Right renal pelvis (tissue), 4 donors: ENCODE measurements around the gene ADAMTS14. TPM values are rescaled to one million over a fixed set of nuclear protein-coding genes. Genes with fewer than 3 reads are reported as not detected.

ENCODE experiments used
- DNase-seq, 4 donors: peaks; one replicate each; pipeline ENCODE4 v3.0.0-alpha.2; 2013; ENCODE audit warnings: low read depth in 4 of 4, low spot score in 3 of 4, missing footprints in 1 of 4
- polyA plus RNA-seq, 4 donors: library from polyadenylated mRNA; unstranded; fragments of 120-200 nt; gene quantifications; one replicate each; pipeline ENCODE4 v1.2.1, GENCODE V29; 2013; ENCODE audit not compliant: insufficient read length in 4 of 4

ADAMTS14 gene
- polyA plus RNA-seq, 4 donors, result 0.96 to 1.3 (median 1.2) TPM

DNA sequence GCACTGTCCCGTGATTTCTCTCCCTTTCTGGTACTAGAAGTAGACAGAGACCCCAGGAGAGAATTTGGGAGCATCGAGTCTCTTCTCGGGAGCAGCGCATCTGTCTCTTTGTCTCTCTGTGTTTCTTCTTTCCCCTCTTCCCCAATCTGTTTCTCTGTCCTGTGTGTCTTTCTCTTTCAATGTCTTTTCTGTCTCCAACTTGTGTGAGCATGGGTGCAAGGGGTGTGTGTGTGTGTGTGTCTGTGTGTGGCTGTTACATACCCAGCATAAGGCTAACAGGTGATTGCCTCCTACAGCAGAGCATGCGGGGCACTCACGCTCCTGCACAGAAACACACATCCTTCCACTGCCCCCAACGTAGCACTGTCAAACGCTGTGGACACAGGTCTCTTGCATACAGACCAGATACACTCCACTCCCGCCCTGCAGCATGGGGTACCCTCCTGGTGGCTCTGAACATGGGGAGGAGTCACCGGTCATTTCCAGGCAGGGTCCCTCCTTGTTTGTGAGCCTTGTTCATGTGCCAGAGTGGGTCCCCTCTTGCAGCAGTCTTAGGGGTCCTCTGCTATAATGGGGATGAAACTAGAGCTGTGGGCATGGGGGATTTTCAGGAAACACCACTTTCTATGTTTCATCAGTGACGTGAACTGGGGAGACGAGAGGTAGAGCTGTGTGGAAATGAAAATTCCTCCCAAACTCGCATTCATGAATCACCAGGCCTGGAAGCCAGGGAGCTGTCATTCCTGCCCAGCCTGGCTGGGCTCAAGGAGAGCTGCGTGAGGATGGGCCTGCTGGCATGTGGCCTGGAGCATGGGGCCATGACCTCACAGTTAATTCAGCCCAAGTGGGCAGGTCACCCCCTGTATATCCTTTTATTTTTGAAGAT is 980 bp downstream of the ADAMTS14 start:
- DNase-seq, result no peak

DNA sequence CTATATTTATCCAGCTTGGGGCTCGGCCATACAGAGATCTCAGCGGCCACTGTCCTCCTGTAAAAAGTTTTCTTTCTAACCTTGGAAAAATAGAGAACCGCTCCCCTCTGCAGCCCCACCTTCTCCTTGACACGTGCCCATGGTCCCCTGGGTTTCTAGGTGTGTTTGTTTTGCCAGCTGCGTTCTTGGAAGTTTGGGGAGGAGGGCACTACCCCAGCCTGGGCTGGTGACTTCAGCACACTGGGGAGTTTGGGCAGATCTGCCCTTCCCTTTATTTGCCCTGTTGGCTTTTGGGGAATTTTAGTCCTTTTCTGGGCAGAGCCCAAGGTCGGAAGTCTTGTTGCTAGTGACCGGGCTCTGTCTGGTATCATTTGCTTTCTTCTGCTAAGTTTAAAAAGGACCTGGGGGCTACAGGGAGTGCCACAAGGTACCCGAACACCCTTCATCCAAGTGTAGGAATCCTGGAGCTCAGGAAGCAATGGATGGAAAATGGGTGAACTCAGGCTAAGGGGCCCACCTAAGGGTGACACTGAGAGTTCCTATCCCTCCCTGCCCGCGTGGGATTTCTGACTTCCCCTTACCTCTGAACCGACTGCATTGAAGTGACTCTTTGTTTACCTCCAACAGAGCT is 1.7 kb downstream of the ADAMTS14 start:
- DNase-seq, result no peak

DNA sequence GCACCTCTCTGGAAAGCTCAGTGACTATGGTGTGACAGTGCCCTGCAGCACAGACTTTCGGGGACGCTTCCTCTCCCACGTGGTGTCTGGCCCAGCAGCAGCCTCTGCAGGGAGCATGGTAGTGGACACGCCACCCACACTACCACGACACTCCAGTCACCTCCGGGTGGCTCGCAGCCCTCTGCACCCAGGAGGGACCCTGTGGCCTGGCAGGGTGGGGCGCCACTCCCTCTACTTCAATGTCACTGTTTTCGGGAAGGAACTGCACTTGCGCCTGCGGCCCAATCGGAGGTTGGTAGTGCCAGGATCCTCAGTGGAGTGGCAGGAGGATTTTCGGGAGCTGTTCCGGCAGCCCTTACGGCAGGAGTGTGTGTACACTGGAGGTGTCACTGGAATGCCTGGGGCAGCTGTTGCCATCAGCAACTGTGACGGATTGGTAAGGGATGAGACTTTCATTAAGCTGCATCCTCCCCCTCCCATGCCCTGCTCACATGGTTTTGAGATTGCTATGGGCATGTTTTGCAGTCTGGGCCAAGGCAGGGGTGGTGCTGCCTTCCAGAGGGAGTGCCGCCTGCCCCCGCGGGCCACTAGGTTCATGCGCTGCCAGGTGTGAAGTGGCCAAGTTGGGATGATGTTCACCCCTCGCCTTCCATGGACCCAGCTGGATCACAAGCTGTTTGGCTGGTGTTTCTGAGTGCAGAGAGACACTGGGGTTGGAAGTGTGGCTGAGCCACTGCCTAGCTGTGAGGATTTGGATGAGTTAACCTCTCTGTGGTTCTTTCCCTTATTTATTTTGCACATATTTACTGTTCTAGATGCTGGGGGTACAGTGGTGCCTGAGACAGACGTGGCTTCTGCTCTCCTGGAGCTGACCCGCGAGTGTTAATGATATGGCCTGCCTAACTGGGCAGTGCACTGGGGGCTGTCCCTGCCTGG is 2.5 kb downstream of the ADAMTS14 start:
- DNase-seq, result no peak

DNA sequence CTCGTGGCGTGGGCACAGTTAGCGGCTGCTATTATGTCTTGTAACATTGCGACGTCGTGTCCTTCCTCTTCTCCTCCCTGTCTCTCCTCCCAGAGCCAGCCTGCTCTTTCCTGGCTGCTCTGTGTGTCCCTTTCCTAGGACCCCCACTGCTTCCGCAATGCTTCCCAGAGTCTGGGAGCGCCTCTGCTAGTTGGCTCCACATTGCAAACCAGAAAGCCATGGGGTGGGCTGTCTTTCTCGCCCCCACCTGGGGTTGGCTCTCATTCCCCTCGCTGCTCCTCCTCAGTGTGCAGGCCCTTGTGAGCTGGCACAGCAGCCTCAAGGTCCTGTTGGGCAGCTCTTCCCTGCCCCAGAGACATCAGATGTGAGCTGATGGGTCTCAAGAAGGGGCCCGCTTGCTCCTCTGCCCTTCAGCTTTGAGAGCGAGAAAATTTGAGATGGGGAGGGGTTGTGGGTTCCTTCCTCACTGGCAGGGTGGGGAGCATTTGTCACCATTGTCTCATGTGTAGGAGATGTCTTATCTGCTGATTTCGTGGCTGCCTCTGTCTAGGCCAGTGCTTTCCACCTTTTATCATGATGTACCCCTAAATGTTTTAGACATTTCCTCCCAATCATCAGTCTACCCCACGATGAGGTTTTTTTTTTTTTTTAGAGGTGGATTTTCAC is 3.3 kb downstream of the ADAMTS14 start:
- DNase-seq, result no peak

DNA sequence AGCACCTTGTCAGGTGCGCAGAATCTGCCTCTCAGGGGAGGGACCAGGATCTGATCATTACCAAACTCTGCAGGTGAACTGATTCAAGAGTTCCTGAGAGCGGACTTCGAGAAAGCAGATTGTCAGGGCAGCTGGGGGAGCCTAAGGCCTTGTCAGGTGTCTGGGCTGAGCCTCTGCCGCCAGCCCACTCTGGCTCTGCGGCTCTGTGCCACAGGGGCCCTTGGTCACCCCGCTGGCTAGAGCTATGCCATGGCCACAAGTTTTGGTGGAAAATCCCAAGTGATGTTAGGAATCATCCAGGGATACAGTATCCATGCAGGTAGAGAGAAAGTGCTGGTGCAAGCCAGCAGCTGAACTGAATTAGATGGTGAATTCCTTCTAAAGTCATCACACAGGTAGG is 4.2 kb downstream of the ADAMTS14 start:
- DNase-seq, result no peak

DNA sequence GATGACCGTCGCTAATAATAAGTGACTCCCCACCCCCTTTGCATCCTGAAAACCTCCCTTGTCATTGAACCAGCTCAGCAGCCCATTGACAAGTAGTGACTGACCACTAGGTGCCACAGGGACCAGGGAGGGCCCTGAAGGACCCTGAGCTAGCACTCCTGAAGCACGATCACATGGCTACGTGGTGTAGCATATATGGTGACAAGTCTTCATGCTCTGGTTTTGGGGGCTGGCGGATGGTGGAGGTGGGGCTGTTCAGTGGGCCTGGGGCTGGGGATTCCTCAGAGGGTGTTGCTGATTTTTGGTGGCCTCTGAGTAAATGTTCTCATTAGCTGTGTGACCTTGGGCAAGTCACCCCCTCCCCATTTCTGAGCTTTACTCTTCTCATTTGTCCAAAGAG is 4.7 kb downstream of the ADAMTS14 start:
- no peak for DNase-seq

DNA sequence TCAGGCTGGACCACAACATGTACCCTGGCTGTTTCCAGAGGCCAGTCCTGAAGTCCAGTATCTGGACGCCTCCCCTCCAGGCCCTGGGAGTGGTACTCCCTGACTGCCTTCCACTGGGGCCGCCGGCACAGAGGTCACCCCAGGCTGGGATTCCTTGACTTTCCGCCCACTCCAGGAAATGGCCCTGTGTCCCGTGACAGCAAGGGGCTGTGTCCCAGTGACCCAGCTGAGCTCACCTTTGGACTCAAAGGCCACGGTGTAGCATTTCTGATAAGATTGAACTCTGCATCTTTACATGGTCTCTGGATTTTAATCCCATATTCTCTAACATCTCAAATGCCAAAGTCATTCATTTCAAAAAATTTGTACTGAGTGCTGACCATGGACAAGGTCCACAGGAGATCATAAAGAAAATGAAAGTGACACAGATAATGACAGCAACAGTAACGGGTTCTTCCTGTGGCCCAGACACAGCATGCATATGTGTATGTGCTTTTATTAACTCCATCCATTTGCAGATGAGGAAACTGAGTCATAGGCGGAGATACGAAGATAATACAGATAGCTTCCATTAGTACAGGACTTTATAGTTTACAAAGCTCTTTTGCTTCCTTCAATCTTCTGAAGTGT is 5.4 kb downstream of the ADAMTS14 start:
- no peak for DNase-seq

DNA sequence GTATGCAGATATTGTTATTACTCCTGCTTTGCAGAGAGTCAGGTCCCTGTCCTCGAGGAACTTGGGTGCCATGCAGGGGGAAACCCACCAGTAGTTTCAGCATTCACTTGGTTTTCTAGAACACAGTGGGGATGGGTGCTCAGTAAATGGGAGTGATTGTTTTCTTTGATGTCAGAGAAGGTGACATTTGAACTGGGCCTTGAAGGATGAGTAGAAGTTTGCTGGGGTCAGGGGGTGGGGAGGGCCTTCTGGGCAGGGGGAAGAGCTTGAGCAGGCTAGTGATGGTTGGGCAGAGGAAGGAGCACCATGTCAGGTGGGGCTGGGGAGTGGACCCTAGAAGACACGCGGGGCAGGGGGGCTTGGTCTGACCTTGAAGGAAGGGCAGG is 5.9 kb downstream of the ADAMTS14 start:
- DNase-seq, result no peak

DNA sequence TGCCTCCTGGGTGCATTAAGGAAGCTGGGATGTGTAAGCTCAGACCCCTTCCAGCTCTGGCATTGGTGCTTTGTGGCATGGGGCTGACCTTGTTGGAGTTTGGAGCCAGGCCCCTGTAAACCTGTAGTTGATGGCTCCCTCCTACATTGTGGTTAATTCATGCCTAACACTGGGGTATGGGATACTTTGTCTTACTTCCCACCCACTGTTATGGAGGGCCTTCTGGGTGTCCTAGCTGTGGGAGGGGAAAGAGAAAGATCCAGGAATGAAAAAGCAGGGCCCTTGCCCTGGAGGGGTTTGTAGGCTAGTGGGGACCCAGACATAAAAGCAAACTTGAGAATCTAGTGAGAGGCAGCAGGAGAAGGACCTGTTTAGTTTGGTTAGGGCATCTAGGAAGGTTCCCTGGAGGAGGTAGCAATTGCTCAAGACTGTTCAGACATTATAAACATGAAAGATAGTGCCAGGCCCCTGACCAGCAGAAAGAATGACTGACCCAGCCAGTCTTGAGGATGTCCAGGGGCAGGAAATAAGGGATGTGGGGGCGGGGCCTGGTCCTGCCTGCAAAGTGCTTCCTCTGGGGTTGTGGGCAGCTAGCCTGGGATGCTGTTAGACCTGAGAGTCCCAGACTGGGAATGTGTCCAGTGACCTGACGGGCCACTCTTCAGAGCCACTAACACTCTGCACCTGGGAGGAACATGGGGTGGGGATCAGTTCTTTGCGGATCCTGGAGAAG is 6.6 kb downstream of the ADAMTS14 start:
- no peak for DNase-seq

DNA sequence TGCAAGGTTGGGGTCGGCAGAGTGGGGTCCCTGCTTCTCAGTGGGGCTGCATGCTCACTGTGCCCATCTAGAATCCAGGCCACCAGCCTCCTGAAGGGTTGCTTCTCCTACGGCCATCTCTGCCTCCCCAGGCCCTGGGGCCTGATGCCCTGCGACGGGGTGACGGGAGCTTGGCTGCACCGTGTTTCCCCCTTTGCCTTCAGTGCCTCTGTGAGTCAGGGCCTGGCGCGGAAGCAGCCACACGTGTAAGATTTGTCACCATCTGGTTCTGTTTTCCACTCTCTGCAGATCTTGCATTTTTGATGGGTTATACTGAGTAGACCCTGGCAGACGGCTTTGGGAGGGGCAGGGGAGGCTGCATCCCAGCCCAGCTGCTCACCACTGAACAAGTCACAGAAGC is 7.2 kb downstream of the ADAMTS14 start:
- DNase-seq, result no peak

DNA sequence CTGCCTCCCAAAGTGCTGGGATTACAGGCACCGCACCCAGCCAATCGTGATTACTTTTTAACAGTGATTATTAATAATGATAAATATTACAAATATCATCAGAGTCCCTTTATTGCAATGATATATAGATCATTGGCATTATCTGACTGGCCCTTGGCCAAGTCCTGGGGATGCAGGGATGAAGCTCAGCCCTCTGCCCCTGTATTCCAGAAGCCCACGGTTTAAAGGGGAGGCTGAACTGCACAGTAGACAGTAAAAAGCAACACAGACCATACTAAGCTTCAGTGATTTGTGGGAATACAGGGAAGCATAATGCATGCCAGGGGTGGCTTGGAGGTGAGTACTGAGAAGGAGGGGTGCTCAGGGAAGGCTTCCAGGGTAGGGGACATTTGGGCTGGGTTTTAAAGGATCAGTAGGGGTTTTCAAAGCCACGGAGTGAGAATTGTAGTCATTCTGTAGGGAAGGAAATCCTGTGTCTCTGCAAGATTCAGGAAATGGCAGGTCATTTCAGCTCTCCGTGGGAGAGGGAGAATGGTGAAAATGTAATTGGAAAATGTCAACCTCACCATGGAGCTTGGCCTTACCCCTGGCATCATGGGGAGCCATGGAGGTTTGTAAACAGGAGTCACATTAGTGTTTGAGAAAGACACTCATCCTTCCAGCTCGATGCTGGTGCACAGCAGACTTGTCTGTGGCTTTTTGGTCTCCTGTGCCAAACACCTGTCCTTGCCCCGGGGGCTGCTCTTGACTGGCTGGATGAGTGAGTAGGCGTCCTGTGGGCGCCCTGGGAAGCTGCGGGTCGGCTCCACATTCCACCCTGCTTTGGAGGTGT is 8.8 kb downstream of the ADAMTS14 start:
- no peak for DNase-seq

DNA sequence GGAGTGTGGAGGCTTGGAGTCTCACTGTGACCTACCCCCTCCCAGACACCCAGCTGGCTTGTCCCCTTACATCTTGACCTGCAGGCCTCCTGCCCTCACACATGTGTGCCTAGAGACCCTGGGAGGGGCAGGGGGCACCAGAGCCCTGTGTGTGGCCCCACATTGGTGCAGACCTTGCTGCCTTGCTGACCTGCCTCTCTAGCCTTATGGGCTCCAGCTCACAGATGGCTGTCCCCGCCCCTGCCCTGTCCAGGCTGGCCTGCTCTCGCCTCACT is 9.4 kb downstream of the ADAMTS14 start:
- DNase-seq, result no peak

DNA sequence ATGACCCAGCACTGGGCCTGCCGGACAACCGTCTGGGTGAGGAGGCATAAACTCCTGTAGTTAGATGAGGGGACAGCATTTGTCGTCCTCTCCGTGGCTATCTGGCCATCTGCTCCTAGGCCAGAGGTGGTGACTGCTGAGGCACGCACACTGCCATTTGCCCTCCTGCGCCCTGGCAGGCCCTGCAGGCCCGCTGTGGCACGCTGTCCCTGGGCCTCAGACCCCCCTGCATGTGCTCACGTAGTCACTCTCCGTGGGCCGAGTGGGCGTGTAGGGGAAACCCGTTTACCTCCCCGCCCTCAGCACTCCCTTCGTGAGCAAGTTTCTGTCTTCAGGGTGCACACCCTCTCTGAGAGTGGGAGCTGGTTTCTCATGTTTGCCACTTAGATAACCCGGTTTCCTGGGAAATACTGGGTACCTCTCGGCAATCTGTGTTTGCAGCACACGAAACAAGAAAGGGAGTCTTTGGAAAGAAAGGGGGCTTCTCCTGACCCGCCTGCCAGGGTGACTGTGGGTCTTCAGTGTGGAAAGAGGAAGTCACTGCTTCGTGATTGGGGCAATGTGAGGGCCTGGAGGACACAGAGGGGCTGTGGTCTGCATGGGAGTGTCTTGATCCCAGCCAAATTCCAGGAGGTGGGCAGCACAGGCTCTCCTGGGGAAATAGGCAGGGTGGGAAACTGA is 10.8 kb downstream of the ADAMTS14 start:
- DNase-seq, result no peak

DNA sequence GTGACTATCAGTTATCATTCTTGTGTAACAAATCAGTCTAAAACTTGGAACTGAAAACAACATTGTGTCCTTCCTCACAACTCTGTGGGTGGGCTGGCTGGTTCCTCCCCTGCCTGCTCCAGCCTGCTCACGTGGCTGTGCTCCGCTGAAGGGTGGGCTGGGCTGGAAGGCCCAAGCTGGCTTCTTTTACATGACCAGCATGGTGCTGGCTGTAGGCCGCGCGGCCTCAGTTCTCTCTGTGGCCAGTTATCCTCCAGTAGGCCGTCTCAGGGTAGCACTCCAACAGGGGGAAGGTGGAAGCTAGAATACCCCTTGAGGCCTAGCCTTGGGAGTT is 11.3 kb downstream of the ADAMTS14 start:
- DNase-seq, result no peak

DNA sequence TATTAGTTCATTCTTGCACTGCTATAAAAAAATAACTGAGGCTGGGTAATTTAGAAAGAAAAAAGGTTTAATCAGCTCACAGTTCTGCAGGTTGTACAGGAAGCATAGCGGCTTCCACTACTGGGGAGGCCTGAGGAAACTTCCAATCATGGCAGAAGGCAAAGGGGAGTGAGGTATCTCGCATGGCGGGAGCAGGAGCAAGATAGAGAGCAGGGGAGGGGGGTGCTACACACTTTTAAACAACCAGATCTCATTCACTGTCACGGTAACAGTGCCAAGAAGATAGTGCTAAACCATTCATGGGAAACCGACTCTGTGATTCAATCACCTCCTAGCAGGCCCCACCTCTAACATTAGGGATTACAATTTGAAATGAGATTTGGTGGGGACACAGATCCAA is 11.6 kb downstream of the ADAMTS14 start:
- no peak for DNase-seq

DNA sequence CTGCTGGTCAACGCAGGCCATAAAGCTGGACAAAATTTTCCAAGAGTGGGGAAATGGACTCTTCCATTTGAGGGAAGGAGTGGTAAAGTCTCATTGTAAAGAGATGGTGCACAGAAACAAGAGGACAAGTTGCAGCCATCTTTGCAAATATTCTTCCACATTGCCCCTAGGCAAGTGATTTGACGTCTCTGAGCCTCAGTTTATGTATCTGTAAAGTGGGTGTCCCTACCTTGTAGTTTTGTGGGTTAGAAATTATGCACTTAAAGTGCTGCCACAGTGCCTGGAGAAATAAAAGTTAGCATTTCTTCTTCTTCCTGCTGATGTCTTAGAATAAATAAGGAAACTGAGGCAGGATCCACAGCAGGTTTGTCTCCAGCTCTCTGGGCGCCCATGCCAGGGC is 12.1 kb downstream of the ADAMTS14 start:
- no peak for DNase-seq

DNA sequence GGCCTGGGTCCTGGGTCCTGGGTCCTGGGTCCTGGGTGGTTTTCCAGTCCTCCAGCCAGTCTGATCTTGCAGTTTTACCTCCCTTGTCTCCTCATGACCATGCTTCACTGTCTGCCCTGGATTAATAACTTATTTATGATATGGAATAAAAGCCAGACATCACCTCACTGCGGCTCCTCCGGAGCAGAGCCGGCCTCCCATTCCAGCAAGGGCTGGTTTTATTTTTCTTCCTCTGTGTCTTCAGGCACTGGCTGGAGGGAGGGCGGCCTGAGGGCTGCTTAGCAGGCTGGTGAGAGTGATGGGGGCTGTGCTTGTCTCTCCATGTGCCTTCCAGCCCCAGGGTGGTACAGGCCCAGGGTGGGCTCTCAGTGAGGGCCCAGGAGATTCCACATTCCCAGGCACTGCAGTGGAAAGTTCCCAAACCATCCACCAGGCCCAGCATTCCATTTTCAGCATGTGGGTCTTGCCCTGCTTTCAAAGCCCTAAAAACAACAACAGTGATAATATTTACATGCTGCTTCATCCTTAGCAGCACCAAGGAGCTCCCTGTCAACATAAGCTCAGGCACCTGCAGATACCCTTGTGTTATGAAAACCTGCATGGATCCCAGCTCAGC is 12.6 kb downstream of the ADAMTS14 start:
- DNase-seq, result no peak

DNA sequence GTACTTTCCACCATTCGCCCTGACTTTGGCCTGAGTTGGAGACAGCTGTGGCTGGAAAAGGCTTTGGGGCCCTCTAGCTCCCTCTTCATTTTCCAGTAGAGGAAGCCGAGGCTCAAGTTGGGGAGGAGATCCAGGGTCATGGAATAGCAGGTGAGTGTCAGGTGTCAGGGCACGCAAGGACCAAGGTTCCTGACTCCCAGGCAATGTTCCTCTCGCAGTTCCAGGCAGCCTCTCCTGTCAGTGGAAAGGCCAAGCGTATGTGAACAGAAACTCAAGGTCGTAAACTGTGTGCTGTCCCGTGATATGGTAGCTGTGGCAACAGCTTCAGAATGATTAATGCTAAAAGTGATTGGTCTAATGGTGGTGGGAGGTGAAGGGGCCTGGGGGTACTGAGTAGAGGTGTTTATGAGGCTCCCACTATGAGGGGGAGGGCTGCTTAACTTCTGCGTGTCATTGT is 13.2 kb downstream of the ADAMTS14 start:
- DNase-seq, result no peak
